GM21423 (cell line): Measurements from ENCODE around the gene CLBA1.

Experiments used
- ATAC-seq: cut with Tn5 transposase; IDR thresholded peaks from one replicate; pipeline ENCODE4 v1.9.1; 2021; ENCODE audit warnings: mild to moderate bottlenecking, moderate library complexity; ENCODE audit not compliant: unreplicated experiment

Gene CLBA1

DNA sequence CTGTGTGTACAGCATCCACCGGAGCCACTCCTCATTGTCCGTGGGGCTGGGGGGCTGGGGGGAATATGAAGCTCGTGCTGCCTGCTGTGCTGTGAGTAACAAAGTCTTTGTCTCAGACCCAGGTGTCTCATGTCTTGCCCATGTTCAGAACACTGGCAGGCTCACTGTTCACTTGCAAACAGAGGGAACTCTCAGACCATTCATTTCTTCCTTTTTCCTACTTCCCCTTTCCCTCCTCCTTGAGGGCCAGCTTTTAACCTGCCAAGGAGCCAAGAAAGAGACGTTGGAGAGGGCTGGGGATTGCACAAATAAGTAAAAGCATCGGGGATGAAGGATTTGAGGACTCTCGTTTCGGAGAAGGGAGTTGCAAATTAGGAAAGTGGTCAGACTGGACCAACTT lies 58.1 kb downstream of the CLBA1 start:
- no peak for ATAC-seq
